ENCODE results near the gene TAS2R16. TPM values are rescaled to one million over a fixed set of nuclear protein-coding genes. Genes with fewer than 3 reads are reported as not detected.

The TAS2R16 gene
- total and polyA plus RNA-seq, 2 donors (not counting 3 experiments of a cell fraction or from before 2014, with no cell fraction given) = not detected

DNA sequence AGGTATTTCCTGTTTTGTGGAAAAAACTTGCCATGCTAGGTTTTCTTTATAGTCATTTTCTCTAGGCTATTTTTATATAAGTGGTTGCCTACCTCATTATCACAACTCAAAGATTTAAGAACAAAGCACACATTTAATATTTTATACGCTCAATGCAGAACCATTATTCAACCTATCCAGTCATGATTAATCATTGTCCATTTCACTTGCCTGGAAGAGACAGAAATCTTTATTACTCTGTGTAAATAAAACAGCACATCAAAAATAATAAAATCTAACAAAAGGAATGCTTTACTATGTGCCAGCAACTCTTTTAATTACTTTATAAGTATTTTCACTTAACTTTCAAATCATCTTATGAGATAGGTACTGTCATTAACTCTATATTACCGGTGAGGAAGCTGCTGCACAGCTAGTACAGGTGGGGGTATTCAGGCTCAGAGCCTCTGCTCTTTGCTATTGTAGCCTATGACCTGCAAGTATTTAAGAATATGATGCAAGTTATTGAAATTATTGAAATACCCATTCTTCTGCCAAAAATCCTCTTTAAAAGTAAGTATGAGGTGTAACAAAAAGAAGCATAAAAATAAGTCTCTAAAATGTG is 16.4 kb upstream of the TAS2R16 start:
- DNase-seq (ENCODE audit: low read depth, low spot score) (no peak), FAIRE-seq (no peak)
- dilution Hi-C loops (cut with MboI; ENCODE audit: extremely low pct_ligation_motif_present, low sequenced_read_pairs) = no loop called here
- Histone ChIP-seq H3K4me1 (ENCODE audit: control insufficient read depth, extremely low read depth, insufficient read depth, low read length) (no peaks in the 10 kb centered on the region), H4K20me1 (replicated peaks; ENCODE audit: control insufficient read depth, extremely low read depth, insufficient read depth, low read length) (no peaks in the 10 kb centered on the region), H3K4me3 (replicated peaks in 1 of 3; ENCODE audit: insufficient read depth in 1 of 3, low read depth in 1 of 3, low read length in 3 of 3) (no peak overlapping the region), H3K9ac (replicated peaks; ENCODE audit: extremely low read depth, insufficient read depth, low read length) (no peak overlapping the region), H2AFZ (ENCODE audit: low read depth, low read length) (no peak overlapping the region), H3K9me1 (replicated peaks; ENCODE audit: control insufficient read depth, extremely low read depth, insufficient read depth, low read length) (no peaks in the 10 kb centered on the region), H3K4me2 (ENCODE audit: insufficient read depth, low read length) (no peak overlapping the region), H3K79me2 (ENCODE audit: control insufficient read depth, insufficient read depth, low read length) (no peaks in the 10 kb centered on the region), H3K36me3 (ENCODE audit: control insufficient read depth in 2 of 2, extremely low read depth in 1 of 2, insufficient read depth in 2 of 2, low read length in 2 of 2) (no peaks in the 10 kb centered on the region), H3K27me3 (ENCODE audit: control insufficient read depth in 2 of 2, insufficient read depth in 2 of 2, low read length in 2 of 2) (no peaks in the 10 kb centered on the region), H3K27ac (ENCODE audit: insufficient read depth, low read depth, low read length) (no peak overlapping the region), H3K9me3 (replicated peaks; ENCODE audit: control insufficient read depth, insufficient read depth, low read length) (no peaks in the 10 kb centered on the region)
- ChIA-PET POLR2A (no interaction called here), CTCF (no interaction called here)
- no TSS peak for BruUV-seq (replicated peaks)
- intact Hi-C loops (cut with micrococcal nuclease) = no loop called here
- no peak for TF ChIP-seq EZH2 (IDR thresholded peaks at IDR 0.05; ENCODE audit: borderline replicate concordance, low read depth, low read length, severe bottlenecking)
- TF ChIP-seq, protein P1, sequence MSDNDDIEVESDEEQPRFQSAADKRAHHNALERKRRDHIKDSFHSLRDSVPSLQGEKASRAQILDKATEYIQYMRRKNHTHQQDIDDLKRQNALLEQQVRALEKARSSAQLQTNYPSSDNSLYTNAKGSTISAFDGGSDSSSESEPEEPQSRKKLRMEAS (IDR thresholded peaks at IDR 0.05; ENCODE audit: insufficient read depth, insufficient read length) = no peak
- no peak for TF ChIP-seq MYC (IDR thresholded peaks at IDR 0.05; ENCODE audit: low read depth, low read length)
- TF ChIP-seq JUN (IDR thresholded peaks at IDR 0.05; ENCODE audit: borderline replicate concordance, insufficient read depth, insufficient read length, low read depth) = no peak
- TF ChIP-seq FOS (IDR thresholded peaks at IDR 0.05; ENCODE audit: borderline replicate concordance, insufficient read depth, low read length) = no peak
- TF ChIP-seq POLR2AphosphoS5 (IDR thresholded peaks at IDR 0.05; ENCODE audit: insufficient read depth, low read depth, low read length) = no peak
- no peak for TF ChIP-seq POLR2A (IDR thresholded peaks at IDR 0.05; ENCODE audit: low read depth, low read length)
- TF ChIP-seq, protein P2, sequence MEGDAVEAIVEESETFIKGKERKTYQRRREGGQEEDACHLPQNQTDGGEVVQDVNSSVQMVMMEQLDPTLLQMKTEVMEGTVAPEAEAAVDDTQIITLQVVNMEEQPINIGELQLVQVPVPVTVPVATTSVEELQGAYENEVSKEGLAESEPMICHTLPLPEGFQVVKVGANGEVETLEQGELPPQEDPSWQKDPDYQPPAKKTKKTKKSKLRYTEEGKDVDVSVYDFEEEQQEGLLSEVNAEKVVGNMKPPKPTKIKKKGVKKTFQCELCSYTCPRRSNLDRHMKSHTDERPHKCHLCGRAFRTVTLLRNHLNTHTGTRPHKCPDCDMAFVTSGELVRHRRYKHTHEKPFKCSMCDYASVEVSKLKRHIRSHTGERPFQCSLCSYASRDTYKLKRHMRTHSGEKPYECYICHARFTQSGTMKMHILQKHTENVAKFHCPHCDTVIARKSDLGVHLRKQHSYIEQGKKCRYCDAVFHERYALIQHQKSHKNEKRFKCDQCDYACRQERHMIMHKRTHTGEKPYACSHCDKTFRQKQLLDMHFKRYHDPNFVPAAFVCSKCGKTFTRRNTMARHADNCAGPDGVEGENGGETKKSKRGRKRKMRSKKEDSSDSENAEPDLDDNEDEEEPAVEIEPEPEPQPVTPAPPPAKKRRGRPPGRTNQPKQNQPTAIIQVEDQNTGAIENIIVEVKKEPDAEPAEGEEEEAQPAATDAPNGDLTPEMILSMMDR (IDR thresholded peaks at IDR 0.05; ENCODE audit: extremely low read depth in 1 of 2, insufficient read depth in 1 of 2, low read depth in 1 of 2, low read length in 2 of 2) = no peak
- TF ChIP-seq GATA2 (IDR thresholded peaks at IDR 0.05; ENCODE audit: insufficient read depth, insufficient read length, low read depth, low read length) = no peak
